GM19035 (cell line): ENCODE data around the gene MED27.

Experiments
- ATAC-seq: cut with Tn5 transposase; IDR thresholded peaks from one replicate; pipeline ENCODE4 v1.9.1; 2021; ENCODE audit not compliant: unreplicated experiment

Gene MED27

DNA sequence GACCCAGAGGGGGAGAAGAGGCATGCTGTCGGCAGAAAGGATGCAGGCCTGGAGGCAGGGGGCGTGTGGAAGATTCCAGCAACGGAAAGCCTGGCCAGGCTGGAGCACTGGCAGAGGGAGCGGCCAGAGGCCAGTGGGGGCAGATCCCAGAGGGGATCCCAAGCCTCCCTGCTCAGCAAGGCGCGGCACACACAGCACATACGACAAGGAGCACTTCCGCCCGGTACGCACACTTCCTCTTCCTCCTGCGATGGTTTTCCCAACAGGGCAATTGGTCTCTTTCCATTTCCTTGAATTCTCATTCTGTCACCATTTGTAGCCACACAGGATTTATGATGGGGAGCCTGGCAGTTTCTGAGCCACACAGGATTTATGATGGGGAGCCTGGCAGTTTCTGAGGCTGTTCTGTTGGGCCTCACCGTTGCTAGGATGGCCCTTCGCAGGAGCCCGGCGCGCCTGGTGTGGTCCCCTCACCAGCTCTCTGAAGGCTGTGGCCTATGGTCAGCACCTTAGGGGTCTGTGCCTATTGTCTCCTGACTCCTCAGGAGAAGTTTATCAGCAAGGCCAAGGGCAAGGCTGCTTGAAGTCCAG is 216.3 kb downstream of the MED27 start:
- ATAC-seq = no peak

GRCh38 chr9:131862261-131862660 is 217.4 kb downstream of the MED27 start:
- ATAC-seq = no peak

GRCh38 chr9:131860430-131860829 is 219.2 kb downstream of the MED27 start:
- no peak for ATAC-seq

DNA sequence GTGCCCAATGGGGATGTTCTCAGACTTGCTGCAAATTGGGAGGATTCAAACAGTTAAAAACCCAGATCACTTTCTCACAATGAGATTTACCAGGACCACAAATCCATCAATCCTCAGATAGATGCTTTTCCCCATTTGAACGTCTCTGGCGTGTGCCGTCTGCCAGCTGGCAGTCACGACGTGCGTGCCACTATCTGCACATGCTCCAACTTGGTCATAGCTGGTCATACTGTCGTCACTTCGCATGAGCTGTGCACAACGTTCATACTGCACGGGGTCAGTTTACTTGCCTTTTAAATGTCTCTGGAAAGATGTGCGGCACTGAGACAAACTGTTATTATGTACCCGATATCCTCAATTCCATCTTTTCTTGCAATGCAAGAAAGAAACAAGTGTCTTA is 221.5 kb downstream of the MED27 start:
- no peak for ATAC-seq

- ATAC-seq = no peak
Observed at GRCh38 chr9:131856105-131856504, 223.6 kb downstream of the MED27 start.

GRCh38 chr9:131854896-131855613 is 224.6 kb downstream of the MED27 start:
- no peak for ATAC-seq

- ATAC-seq = no peak
Observed at GRCh38 chr9:131854334-131854733, 225.3 kb downstream of the MED27 start.

DNA sequence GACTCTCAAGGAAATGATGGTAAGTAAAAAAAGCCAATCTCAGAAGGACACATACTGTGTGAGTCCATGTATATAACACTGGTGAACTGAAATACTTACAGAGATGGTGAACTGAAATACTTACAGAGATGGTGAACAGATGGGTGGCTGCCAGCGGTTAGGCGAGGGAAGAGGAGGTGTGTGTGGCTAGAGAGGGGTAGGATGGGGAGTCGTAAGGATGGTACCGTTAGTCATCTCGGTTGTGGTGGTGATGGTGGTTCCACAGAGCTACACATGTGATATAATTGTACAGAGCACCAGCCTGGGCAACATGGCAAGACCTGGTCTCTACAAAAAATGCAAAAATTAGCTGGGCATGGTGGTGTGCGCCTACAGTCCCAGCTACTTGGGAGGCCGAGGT is 226.2 kb downstream of the MED27 start:
- ATAC-seq = no peak

- ATAC-seq = no peak
Observed at GRCh38 chr9:131851414-131851813, 228.3 kb downstream of the MED27 start.

DNA sequence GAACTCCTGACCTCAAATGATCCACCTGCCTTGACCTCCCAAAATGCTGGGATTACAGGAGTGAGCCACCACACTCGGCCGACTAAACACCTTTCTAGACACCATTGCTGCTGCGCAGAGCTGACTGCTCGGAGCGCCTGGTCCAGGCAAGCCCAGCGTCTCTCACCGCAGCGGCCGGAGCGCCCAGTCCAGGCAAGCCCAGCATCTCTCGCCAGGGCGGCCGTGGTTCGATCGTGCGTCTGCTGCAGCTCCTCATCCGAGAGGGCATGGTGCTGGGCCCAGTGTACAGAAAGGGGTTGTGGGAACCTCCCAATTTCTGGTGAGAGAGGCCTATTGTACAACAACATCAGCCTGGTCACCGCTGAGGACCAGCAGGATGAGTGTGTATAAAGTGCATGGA is 230.3 kb downstream of the MED27 start:
- no peak for ATAC-seq

DNA sequence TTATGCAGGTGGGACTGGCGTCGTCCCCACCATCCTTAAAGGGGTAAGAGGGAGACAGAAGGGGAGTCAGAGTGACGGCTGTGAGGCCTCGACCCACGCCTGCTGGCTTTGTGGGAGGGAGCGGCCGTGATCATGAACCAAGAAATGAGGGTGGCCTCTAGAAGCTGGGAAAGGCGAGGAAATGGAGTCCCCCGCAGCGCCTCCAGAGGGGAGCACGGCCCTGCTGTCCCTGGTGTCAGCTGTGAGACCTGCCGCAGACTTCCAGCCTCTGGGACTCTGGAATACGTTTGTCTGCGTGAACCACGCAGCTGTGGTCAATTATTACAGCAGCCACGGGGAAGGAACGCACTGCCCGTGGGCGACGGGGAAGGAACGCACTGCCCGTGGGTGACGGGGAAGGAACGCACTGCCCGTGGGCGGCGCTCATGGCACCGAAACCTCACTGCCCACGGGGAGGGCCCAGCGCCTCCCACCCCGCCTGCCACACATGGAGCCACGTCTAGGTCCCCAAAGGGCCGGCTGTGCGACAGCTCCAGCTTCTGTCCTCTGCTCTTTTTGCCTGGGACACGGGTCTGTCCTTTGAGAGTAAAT is 231.0 kb downstream of the MED27 start:
- ATAC-seq = no peak

GRCh38 chr9:131847665-131848354 is 231.9 kb downstream of the MED27 start:
- no peak for ATAC-seq

DNA sequence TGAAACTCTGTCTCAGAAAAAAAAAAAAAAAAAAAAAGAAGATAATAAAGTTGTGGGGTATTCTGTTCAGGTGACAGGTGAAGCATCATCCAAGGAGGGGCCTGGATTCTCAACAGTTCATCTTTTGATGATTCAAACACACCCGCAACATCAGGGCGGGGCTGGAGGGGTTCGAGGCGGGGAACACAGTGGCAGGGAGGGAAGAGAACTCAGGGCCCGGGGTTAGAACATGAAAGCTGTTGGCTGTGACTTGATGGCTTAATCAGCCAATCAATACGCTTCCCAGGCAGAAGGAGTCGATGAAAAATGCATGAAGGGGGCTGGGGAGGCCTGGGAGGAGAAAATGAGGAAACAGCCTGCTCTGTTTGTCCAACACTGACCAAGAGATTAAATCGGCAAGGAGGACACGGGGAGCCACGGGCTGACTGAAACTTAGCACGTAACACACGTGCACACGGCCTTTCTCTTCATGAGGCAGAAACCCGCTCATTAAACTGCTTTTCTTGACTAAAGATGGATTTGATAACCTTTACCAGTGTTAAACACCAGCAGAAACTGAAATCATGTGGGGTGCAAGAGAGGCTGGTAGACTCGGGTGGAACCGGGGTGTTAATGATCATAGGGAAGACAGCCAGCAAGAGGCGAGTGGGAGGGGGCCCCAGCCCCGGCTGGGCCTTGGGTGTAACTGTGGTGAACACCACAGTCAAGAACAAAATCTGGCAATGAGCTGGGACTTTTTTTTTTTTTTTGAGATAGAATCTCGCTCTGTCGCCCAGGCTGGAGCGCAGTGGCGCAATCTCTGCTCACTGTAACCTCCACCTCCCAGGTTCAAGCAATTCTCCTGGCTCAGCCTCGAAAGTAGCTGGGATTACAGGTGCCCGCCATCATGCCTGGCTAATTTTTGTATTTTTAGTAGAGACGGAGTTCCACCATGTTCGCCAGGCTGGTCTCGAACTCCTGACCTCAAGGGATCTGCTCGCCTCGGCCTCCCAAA is 234.1 kb downstream of the MED27 start:
- ATAC-seq = no peak

DNA sequence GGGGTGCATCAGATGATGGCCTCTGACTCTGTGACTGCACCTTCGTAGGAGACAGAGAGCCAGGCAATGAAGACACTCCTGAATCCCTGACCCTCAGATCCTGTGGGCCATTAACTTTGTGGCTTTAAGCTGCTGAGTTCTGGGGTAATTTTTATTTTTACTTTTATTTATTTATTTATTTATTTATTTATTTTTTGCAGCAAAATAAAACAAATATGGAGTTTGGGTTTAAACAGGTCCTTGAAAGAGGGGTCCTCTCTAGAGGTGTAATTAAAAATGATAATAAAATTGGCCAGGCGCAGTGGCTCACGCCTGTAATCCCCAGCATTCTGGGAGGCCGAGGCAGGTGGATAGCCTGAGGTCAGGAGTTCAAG is 234.9 kb downstream of the MED27 start:
- no peak for ATAC-seq

DNA sequence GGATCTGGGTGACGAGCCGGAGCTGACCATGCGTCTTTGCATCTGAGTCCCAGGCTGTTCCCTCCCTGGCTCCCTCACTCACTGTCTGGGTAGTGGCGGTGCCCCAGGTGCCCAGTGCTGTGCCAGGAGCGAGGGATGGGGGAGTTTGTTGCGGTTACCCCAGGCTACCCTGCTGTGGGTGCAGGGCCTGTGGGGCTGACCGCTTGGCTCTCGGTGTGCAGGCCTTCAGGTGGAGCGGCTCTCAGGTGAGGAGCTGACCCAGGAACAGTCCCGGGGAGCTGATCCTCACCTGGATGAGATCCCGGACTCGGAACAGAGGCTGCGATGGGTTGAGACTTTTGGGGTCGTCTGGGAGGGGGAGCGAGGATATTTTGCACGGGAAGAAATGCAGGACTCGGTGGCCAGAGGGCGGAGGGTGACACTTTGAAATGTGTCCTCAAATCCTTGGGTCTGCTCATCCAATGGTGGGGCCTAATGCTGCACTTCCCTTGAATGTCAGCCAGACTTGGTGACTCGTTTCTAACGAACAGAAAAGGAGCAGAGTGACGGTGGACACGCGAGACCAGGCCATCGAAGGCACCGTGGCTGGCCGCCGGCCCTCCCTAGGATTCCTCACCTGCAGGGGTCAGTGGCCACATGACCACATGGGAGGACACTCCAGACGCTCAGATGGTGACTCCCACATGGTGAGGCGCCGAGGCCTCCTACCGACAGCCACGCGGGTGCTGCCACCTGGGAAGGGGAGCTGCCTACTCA is 235.5 kb downstream of the MED27 start:
- ATAC-seq = no peak

- ATAC-seq = no peak
Observed at GRCh38 chr9:131841765-131842318, 237.8 kb downstream of the MED27 start.

DNA sequence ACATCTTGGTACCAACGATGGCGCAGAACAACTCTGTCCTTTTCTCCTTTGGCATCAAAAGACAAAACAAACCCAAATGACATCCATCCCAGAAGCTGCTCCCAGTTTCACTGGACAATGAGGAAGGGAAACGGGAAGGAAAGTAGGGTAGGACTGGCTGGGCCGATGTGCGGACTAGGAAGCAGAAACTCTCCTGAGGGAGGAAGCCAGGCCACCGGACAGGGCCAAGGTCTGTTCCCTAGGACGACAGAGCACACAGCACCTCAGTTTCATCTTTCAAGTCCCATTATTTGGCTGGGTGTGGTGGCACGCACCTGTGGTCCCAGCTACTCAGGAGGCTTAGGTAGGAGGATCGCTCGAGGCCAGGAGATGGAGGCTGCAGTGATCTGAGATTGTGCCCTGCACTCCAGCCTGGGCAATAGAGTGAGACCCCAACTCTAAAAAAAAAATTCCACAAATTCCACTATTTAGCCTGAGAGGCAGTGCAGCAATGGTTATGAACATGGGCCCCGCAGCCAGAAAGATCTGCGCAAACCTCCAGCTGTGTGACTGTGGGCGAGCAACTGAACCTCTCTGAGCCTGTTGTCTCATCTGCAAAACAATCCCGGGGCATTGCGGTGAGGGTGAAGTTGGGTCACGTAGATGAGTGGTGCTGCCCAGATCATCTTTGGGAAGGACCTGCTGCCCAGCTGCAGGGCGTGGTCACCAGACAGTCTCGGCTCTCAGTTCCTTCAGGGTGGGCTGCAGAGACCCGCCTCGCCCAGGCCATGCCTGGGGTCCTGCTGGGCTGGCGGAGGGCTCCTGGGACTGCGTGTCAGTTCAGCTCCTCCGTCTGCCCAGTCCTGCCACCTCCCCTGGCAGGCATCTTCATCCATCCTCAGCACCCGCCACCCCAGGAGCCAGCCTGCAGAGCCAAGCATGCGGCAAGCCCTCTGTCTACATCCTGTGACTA is 238.6 kb downstream of the MED27 start:
- ATAC-seq = no peak

- no peak for ATAC-seq
Observed at GRCh38 chr9:131840220-131840619, 239.4 kb downstream of the MED27 start.
